Measurements from ENCODE around the gene ENGASE.
A peak's percentile ranks its signal among the peaks of the same experiment; 100 is the strongest.

The ENGASE gene

DNA sequence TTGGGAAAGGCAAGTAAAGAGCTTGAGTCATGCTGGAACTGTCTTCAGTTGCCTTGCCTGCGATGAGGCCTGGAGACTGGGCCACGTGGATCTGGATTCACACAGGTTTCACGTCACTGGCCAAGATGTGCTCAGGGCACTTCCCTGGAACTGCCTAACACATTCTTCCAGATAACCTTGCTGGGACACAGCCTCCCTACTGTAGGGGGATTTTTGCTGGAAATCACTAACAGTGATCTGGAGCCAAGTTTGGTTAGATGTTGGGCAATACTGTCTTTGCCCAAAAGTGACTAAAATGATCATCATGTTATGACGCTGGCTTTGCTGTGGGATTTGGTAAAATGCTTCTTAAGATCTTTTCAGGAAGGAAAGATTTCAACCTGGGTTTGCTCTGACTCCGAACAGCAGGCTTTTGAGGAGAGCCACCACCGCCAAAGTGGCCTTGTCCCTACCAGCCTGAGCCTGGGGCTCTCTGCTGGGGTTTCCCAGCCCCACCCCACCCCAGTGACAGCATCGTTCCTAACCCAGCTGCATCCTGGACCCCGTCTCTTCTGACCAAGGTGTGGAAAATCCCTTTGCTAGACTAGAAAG lies 36.0 kb upstream of the ENGASE start:
- peak; percentile 84 for DNase-seq (ENCODE audit: low spot score)

DNA sequence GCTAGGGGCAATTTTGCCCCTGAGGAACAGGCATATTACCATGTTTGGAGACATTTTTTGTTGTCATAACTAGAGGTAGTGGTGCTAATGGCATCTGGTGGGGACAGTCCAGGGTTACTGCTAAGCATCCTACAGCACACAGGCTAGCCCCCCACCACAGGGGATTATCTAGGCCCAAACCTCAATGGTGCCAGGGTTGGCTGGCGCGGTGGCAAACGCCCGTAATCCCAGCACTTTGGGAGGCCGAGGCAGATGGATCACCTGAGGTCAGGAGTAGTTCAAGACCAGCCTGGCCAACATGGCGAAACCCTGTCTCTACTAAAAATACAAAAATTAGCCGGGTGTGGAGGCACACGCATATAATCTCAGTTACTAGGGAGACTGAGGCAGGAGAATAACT lies 35.5 kb upstream of the ENGASE start:
- DNase-seq (ENCODE audit: low spot score), result no peak

GRCh38 chr17:79039886-79040285 lies 34.7 kb upstream of the ENGASE start:
- no peak for DNase-seq (ENCODE audit: low spot score)

- no peak for DNase-seq (ENCODE audit: low spot score)
Measured at GRCh38 chr17:79041041-79041570, 33.5 kb upstream of the ENGASE start.

- DNase-seq (ENCODE audit: low spot score), result peak; percentile 13
Measured at GRCh38 chr17:79041723-79042420, 32.8 kb upstream of the ENGASE start.

GRCh38 chr17:79042421-79043190 lies 32.0 kb upstream of the ENGASE start:
- peak; percentile 76 for DNase-seq (ENCODE audit: low spot score)

DNA sequence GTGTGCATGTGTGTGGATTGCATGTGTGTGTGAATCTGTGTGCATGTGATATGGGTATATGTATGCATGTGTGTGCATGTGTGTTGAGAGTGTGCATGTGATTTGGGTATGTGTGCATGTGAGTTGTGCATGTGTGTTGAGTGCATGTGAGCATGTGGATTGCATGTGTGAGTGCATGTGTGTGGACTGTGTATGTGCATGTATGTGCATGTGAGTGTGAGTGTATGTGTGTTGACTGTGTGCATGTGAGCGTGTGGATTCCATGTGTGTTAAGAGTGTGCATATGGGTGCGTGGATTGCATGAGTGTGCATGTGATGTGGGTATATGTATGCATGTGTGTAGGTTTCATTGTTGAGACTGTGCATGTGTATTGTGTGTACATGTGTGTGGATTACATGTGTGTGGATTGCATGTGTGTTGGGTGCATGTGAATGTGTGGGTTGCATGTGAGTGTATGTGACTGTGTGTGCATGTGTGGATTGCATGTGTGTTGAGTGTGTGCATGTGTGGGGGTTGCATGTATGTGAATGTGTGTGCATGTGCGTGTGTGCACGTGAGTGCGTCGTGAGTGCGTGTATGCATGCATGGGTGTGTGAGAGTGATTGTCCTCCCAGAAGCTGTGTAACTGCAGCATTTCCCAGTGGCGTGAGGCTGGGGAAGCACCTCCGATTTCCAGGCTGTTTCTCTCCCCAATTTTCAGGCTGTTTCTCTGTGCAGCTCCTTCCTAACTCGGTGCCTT lies 31.3 kb upstream of the ENGASE start:
- DNase-seq (ENCODE audit: low spot score), result no peak

DNA sequence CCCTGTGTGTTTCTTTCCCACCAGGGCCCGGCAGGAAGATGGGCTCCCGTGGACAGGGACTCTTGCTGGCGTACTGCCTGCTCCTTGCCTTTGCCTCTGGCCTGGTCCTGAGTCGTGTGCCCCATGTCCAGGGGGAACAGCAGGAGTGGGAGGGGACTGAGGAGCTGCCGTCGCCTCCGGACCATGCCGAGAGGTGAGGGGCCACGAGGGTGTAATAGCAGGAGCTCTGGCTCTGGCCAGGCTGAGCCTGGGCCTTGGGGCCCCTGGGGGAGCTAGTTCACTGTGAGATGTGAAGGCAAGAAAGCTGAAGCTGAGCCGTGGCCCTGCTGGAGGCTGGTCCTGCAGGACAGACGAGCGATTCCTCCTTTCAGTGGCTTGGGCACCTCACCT lies 30.7 kb upstream of the ENGASE start:
- DNase-seq (ENCODE audit: low spot score), result no peak

DNA sequence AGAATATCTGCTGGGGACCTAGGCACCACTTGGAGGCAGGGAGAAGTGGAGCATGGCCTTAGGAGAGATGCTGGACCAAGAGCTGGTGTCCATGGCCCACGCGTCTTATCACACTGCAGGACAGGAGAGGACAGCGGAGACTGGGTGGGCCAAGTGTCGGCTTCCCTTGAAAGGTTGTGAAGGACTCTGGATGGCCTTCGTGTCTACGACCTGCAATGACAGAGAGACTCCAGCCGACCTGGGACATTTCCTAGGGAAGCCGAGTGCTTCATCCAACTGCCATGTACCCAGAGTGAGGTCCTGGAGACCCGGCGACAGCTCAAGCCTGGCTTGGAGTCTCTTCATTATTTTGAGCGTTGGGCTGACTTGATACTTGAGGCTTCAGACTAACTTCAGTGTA lies 30.2 kb upstream of the ENGASE start:
- DNase-seq (ENCODE audit: low spot score), result no peak

DNA sequence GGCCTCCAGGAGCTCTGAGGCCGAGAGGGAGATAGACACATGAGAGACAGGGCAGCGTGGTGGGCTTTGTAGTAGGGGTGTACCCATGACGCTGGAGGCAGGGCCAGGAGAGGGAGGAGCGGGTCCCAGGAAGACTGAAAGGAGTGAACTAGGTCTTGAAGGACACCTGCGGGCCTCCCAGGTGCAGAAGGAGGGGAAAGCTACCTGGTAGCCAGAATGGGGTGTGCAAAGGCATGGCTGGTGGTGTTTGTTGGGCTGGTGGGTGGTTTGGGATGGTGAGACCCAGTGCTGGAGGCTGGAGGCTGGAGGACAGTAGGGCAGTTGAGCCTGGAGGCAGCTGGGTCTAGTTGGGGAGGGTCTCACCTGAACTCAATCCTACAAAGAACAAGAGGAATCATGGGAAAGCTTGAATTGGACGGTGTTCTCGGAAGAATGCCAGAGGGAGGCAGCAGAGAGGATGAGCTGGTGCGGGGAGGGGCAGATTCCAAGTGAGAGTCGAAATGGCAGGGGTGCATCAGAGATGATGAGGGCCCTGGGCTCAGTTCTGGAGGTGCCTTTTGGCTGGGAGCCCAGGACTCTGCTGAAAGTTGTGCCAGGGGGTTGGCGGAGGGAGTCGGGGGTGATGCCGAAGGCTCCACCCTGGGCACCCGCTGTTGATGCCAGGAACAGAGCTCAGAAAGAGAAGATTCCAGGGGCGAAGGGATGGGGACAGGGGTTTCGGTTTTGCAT lies 29.5 kb upstream of the ENGASE start:
- no peak for DNase-seq (ENCODE audit: low spot score)

- DNase-seq (ENCODE audit: low spot score), result peak; percentile 66
Measured at GRCh38 chr17:79045842-79046196, 28.8 kb upstream of the ENGASE start.

GRCh38 chr17:79046197-79046915 lies 28.3 kb upstream of the ENGASE start:
- DNase-seq (ENCODE audit: low spot score), result no peak

GRCh38 chr17:79046916-79047280 lies 27.7 kb upstream of the ENGASE start:
- DNase-seq (ENCODE audit: low spot score), result no peak

- DNase-seq (ENCODE audit: low spot score), result no peak
Measured at GRCh38 chr17:79047291-79047920, 27.2 kb upstream of the ENGASE start.

DNA sequence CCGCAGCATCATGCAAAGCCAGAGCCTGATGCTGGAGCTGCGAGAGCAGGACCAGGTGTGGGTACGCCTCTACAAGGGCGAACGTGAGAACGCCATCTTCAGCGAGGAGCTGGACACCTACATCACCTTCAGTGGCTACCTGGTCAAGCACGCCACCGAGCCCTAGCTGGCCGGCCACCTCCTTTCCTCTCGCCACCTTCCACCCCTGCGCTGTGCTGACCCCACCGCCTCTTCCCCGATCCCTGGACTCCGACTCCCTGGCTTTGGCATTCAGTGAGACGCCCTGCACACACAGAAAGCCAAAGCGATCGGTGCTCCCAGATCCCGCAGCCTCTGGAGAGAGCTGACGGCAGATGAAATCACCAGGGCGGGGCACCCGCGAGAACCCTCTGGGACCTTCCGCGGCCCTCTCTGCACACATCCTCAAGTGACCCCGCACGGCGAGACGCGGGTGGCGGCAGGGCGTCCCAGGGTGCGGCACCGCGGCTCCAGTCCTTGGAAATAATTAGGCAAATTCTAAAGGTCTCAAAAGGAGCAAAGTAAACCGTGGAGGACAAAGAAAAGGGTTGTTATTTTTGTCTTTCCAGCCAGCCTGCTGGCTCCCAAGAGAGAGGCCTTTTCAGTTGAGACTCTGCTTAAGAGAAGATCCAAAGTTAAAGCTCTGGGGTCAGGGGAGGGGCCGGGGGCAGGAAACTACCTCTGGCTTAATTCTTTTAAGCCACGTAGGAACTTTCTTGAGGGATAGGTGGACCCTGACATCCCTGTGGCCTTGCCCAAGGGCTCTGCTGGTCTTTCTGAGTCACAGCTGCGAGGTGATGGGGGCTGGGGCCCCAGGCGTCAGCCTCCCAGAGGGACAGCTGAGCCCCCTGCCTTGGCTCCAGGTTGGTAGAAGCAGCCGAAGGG lies 26.4 kb upstream of the ENGASE start:
- DNase-seq (ENCODE audit: low spot score), result no peak

- no peak for DNase-seq (ENCODE audit: low spot score)
Measured at GRCh38 chr17:79048826-79049755, 25.5 kb upstream of the ENGASE start.

- DNase-seq (ENCODE audit: low spot score), result no peak
Measured at GRCh38 chr17:79049821-79050220, 24.8 kb upstream of the ENGASE start.

- no peak for DNase-seq (ENCODE audit: low spot score)
Measured at GRCh38 chr17:79050551-79050950, 24.1 kb upstream of the ENGASE start.

Measured in kidney tubule cell (primary cell).